HG02623 (cell line): ENCODE measurements around the gene CARMIL1.

Source experiments
- ATAC-seq: cut with Tn5 transposase; IDR thresholded peaks from one replicate; pipeline ENCODE4 v1.9.1; 2021; ENCODE audit warnings: moderate library complexity; ENCODE audit not compliant: unreplicated experiment

Gene CARMIL1

DNA sequence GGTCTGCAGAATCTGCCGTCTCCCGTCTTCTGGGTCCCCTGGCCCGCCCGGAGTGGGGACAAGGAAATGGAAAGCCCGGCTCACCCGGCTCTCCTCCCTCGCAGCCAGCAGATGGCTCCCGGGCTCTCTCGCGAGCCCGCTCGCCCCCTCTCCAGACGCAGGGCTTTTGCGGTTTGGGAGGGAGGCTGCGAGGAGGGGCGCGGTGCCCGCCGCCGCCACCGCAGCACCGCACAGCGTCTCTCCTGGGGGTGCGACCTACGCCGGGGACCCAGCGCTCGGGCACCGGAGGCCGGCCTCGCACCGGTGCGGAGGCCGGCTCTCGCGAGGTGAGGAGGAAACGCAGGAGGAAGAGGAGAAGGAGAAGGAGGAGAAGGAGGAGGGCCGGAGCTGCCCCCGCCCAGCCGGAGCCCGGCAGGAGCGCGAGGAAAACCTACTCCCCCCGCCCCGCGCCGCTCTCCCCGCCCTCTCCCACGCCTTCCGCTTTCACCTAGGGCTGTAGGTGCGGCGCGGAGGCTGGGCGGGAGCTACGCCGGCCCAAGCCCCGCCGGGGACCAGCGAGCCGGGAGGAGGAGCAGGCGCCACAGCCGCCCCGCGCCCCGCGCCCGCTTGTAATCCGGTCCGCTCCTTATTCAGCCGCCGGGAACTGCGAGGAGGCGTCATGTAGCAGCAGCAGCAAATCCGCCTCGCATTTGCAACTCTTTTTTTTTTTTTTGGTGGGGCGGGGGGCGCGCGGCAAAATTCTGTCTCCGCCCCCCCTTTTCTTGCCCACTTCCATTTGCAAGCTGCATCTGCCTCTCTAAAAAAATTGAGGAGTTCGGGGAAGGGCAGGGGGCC, at the start of gene CARMIL1:
CARMIL1 (plus strand) TSS at position 461 of the 834 bp plus-strand sequence. CDS start 422 bp downstream, outside the sequence.
- peak; percentile 69 for ATAC-seq

DNA sequence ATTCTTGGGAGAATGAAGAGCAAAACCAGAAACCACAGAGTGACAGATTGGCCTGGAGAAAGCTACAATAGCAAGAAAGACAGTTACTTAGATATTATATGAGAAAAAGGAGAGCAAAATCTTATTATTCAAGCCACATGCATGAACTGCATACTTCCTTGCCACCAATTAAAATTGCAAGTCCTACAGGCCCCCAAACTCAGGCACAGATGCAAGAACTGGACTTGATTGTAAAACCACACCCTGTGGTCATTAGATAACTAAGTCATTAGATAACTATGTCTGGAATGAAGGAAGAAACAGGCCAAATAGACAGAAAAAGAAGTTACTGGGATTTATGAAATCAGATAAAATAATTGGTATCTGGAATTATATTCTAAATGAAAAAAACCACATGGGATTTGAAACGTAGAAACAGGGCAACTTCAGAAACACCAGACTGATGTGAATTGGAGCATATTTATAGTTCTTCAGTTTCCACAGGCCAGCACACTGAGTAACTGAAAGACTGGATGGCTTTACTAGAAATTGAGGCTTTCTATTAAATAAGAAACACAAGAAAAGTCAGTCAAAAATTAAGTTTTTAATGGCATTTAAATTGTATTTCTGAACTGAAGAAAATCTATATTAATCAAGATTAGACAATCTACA, 49.4 kb upstream of the CARMIL1 start:
- no peak for ATAC-seq

DNA sequence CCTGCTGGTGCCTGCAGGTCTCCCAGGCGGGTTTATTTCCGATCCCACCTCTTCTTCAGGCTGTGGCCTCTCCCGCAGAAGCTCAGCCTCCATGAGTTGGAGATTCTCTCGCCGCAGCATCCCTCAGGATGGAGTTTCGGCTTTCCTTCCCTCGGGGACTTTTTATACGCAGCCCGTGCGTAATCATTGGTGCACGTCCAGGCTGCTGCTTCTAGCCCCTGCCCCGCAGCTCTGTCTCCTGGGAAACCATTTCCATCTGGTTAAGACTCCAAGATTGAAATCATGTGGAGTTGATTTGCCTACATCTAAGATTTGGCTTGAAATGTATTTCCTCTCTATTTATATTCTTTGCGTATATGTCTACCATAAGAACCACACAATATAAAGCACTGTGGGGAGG, 46.7 kb upstream of the CARMIL1 start:
- ATAC-seq = no peak

DNA sequence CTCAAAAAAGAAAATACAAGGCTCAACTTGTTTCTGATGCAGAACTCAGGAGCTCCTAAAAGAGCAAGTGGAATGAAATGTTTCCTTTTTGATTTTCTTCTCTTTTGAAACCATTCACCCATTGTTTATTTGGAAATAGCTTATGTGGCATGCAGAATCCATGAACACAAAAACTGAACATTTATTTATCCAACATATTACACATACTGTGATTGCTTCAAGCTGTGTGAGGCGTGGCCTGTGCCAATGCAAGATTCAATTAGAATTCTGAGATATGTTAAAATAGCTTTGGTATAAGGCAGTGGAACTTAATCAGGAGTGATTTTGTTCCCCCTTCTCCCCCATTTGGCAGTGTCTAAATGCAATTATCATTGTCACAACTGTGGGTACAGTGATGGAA, 45.9 kb upstream of the CARMIL1 start:
- ATAC-seq = no peak

DNA sequence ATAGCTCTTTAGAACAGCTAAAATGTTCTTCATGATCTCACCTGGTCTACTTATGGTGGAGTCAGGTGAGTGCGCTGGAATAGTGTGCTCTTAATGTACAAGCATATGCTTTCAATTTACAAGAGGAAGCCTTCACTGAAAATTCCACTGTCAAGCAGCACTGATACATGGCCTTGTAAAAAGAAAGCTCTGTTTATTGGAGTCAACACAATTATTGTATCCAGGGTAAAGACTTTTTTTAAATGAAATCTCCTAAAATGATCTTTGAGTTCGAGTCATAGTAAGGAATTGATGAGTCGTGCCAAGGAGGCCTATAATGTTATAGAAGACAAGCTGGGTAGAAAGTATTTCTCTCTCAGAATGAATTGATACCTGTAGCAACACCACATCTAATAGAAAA, 41.6 kb upstream of the CARMIL1 start:
- no peak for ATAC-seq

DNA sequence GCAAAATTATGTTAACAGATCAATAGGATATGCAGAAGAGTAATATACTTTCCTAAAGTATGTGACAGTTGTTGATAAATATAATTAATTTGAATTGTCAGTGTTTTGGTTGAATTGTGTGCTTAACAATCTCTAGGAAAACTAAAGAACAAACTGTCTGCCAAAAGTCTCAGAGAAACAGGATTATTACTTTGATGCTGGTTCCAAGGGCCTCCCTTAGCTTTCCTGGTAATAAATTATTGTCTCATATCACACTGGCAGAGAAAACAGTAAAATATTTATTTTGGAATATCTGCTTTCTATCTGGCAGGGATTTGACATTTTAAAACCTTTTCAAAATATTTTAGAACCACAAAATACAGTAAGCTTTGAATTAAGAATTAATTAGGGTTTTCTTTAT, 40.1 kb upstream of the CARMIL1 start:
- ATAC-seq = no peak

DNA sequence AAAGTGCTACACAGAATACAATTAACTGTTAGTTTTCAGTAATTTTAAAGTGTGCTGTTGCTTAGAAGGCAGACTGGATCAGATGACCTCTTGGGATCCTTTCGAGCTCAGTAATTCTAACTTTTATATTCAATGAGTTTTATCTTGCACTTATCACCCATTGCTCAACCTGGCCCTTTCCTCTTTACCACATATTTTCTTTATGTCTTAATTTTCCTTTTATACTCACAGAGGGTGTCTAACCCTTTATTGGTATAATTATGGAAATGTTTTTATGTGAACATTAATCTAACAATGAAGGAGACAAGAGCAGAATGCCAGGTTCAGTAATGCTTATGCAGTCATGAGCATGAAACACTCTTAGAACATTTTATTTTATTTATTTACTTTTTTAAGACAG, 39.7 kb upstream of the CARMIL1 start:
- ATAC-seq = no peak

DNA sequence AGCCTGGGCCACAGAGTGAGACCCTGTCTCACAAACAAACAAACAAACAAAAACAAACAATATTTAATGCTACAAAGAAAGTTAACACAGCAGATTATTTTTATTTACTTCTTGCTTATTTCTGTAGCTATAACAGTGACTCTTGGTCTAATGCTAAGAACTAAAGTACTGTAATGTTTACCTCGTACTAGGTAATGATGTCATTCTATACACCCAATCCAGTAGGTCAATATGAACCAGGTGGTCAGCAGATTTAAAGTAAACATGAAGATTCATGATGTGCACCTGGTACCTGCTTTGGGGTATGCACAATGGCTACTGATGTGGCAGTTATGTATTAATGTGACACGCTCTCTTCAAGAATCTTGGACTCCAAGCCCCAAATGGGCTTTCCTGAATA, 36.6 kb upstream of the CARMIL1 start:
- no peak for ATAC-seq

DNA sequence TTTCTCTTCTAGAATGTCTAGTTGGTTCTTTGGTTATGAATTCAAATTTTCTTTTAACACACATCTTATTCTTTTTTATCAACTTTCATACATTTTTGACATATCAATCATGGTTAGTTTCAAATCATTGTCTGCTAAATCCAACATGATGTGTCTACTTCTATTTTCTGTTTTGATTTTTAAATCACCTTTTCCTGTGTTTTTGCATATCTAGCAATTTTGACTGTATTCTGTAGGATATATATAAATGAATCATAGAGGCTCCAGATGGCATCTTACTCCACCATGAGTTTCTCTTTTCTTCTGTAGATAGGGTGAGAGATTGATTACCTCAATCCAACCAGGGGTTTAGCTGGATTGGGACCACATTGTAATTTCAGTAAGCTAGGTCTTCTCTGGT, 34.3 kb upstream of the CARMIL1 start:
- no peak for ATAC-seq

DNA sequence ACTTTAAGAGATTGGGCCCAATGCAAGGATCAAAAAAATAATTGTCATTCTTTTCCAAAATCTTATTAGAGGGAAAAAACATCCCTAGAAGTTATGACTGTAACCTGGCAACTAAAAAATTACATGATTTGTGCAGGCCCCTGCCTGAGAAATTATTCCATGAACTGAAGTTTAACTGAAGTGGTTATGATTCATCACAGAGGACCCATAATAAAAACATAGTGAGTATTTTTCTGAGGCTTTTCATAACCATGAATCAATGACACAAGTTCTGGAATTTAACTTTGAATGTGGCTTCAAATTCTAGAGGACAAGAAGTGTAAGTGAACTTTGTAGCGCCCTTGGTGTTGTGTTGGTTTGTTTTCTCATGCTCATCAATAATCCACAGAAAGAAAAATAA, 31.1 kb upstream of the CARMIL1 start:
- no peak for ATAC-seq

DNA sequence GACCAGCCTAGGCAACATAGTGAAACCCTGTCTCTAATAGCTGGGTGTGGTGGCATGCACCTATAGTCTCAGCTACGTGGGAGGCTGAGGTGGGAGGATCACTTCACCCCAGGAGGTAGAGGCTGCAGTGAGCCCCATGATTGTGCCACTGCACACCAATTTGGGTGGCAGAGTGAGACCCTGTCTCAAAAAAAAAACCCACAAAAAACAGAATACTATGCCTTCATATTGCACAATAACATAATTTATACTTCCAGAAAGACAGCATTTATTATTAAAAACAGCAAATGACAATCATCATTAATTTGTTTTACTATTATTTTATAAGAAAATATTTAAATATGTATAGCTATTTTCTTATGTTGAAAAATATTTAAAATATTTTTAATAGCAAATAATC, 30.0 kb upstream of the CARMIL1 start:
- ATAC-seq = no peak

DNA sequence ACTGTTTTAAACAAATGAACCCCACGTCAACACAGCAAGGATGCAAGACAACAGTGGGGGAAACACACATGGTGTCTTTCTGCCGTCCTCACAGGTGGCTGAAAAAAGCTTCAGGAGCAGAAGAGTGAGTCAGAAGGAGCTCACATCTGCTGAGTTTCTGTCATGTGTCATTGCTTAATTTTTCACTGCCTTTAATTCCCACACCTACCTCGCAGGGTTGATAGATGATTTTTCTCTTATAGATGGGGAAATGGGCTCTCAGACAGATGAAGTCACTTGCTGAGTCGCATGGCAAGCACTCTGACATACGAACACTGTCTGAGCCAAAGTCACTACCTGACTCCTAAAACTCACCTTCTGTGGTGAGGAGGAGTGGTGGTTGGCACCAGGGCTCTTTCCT, 28.3 kb upstream of the CARMIL1 start:
- peak; percentile 66 for ATAC-seq

DNA sequence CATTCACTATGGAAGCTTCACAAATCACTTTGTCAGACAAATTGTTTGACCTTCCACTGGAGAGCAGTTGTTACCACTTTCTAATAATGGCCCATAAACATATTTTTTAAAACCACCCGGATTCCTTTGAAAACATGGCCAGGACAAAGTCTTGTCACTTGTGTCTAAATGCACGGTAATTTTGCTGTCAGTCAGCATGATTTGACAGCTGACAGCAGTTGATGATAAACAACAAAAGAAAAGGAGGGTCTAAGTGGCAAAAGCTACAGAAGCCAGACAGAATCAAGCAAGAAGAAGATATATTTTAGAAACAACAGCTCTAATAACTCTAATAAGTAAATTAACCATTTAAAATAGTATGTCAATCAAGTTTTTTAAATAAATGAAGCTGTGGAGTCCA, 27.7 kb upstream of the CARMIL1 start:
- no peak for ATAC-seq

DNA sequence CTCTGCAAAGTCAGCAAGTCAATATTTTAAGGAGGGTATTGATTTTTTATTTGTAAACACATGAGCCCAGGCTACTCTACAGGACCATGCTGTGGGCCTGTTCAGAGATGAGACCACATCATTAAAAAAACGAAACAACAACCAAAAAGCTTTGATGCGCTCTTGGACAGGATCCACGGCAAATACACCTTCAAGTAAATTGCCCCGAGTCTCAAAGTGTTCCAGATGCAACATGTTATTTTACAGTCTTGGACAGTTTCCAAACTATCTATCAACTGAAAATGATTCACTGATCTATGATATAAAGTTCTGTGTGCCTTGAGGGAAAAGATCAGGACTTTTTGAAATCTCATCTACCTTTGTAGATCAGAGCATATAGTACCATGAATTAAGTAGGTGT, 25.8 kb upstream of the CARMIL1 start:
- ATAC-seq = no peak

DNA sequence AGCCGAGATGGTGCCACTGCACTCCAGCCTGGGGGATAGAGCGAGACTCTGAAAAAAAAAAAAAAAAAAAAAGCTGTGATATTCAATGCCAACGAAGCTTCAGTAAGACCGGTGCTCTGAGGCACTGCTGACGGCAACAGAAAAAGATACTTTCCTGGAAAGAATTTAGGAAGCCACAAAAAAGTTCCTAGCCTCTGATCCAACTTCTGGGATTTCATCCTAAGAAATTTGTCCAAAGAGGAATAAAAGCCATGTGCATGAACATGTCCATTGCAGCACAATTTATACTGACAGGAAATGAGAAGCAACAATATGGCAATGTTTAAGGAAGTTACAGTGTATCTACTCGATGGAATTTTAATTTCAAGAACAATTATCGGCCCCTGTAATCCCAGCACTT, 24.5 kb upstream of the CARMIL1 start:
- no peak for ATAC-seq

DNA sequence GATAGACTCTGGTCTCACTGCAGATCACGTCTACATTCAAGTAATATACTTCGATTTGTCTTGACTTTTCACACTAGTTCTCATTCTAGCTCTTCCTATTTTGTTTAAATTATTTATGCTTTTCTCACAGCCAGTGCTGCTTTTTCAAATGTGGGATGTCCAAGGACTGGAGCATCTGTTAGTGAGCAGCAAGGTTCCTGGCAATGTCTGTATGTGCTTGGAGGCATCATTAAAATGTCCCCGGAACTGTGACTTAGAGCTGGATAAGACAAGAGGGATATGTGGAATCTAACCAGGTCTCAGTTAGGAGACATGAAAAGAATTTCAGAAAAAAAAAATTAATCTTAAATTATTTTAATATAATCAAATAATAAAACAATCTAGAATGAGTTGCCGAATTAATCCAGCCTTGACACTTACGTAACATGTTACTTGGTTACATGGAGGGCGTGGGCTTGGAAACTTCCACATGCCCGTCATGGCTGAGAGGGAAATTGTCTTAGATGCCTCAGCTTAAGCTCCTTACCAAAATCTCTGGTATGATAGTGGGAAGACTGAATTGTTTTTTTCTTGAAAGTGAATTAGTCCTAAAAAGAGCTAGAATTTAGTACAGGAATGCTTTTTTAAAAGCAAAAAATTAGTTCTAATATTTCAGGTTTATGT, 21.4 kb upstream of the CARMIL1 start:
- ATAC-seq = no peak

DNA sequence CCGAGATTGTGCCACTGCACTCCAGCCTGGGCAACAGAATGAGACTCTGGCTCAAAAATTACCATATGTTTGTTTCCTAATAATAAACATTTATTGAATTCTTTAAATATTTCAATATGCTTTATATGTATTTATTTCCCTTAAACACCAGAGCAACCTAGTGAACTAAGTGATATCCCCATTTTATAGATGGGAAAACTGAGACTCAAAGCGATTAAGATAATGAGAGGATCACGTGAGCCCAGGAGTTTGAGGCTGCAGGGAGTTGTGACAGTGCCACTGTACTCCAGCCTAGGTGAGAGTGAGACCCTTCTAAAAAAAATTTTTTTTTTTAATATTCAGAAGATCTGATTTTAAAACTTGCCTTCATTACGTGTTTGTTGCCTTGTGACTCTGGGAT, 19.4 kb upstream of the CARMIL1 start:
- no peak for ATAC-seq

DNA sequence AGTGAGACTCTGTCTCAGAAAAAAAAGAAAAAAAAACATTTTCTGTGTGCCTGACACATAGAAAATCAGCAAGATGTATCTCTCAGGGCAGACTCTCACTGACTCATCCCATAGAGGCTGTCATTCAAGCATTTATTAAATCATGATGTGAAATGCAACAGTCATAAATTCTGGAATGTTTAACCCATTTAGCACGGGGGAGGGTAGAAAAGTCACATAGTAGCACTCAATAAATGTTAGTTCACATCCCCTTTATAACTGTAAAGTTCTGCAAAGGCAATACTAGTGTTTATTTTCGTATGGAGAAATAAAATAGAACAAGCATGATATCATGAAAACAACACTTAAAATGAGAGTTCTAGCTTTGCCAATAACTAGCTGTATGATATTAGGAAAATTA, 15.5 kb upstream of the CARMIL1 start:
- no peak for ATAC-seq

DNA sequence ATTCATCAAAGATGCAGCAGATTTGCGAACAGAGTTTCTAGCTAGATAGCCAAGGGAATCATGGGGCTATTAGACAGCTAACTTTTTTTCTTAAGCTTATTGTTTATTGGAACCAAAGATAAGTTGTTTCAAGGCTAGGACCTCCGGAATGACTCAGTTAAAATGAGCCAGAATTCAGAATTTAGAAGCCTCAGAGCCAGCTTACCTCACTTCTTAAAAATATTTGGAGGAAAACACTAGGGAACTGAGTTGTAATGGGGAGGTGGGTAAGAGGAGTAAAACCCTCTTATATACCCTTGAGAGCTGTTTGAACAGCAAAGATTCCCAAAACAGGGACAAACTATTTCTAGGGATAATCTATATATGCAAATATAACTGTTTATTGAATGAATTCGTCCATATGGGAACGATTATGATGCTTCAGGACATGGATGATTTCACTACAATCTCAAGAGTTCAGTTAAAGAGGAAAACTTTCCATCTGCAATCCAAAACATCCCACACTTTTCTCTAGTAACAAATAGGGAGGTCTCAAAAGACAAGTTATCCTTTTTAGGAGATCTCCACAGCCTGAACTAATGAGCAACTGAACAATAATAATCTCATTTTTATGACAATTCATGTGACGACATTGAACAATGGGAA, 12.6 kb upstream of the CARMIL1 start:
- ATAC-seq = no peak

DNA sequence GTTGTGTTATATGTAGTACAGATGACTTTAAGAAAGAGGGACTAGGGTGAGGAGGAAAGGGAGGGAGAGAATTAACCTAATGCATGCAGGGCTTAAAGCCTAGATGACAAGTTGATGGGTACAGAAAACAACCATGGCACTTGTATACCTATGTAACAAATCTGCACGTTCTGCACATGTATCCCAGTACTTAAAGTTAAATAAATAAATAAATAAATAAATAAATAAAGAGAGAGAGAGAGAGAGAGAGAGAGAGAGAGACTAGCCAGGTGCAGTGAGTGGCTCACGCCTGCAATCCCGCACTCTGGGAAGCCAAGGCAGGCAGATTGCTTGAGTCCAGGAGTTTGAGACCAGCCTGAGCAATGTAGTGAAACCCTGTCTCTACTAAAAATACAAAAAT, 11.5 kb upstream of the CARMIL1 start:
- no peak for ATAC-seq

DNA sequence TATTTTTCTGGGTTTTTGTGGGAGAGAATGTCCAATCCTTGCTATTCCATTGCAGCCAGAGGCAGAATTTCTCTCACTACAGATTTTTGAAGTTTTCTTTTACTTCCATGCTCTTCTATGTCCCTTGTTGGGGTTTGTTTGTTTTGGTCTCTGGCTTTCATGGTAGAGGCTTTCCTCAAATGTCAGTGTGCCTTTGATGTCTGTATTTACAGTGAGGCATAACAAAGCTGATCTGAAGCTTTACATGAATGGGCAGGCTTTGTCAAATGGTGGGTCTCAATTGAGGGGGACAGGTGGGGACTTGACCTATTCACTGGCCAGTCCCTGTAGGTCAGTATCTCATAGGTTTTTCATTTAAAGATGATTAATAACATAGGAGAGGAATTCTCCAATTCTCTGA, 8.6 kb upstream of the CARMIL1 start:
- ATAC-seq = no peak

DNA sequence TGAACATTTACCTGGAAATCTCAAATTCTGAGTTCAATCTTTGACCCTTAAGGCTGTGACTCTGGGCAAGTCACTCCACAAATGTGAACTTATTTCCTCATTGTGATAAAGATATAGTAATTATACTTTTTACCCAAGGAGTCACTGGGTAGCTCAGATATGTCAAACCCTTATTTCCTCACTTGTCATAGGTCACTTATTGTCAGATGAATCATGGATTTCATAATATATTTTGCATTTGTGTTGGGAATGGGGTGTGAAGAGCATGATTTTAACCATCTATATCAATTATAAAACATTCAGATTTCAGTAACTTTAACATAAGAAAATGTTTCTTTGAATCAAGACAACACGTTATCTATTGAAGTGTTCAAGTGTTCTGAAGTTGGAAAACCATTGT, 3.7 kb upstream of the CARMIL1 start:
- ATAC-seq = no peak
